Aorta (tissue), 5 donors: ENCODE results near the gene LRRTM1. TPM values are rescaled to one million over a fixed set of nuclear protein-coding genes. Genes with fewer than 3 reads are reported as not detected.

Experiments used
- ATAC-seq: fragments of 200-7000 bp; cut with Tn5 transposase; one replicate; pipeline ENCODE4 v1.9.1; 2022; ENCODE audit warnings: moderate library complexity; ENCODE audit not compliant: low FRiP score
- DNase-seq, 2 donors: peaks; one replicate each; pipeline ENCODE4 v3.0.0-alpha.2; 2020
- H3K27ac ChIP-seq, 2 donors: one replicate each; pipeline ENCODE4 v1.5.1; 2013; ENCODE audit warnings: low read length in 2 of 2, mild to moderate bottlenecking in 2 of 2, moderate library complexity in 2 of 2, control low read depth in 1 of 2, inconsistent platforms in 1 of 2, low read depth in 1 of 2
- H3K27me3 ChIP-seq, 2 donors: one replicate each; pipeline ENCODE4 v1.6.1; 2013; ENCODE audit warnings: control low read depth in 1 of 2, low read length in 1 of 2, mild to moderate bottlenecking in 1 of 2, moderate library complexity in 1 of 2; ENCODE audit not compliant: insufficient read depth in 2 of 2, control insufficient read depth in 1 of 2
- H3K36me3 ChIP-seq, 2 donors: one replicate each; pipeline ENCODE4 v1.6.1; 2013; ENCODE audit warnings: control low read depth in 1 of 2, low read length in 1 of 2, mild to moderate bottlenecking in 1 of 2; ENCODE audit not compliant: insufficient read depth in 2 of 2, control insufficient read depth in 1 of 2
- H3K4me1 ChIP-seq, 2 donors: one replicate each; pipeline ENCODE4 v1.6.1; 2013; ENCODE audit warnings: low read length in 2 of 2, control low read depth in 1 of 2, mild to moderate bottlenecking in 1 of 2, moderate library complexity in 1 of 2; ENCODE audit not compliant: insufficient read depth in 2 of 2, control insufficient read depth in 1 of 2
- H3K4me3 ChIP-seq, 2 donors: one replicate each; pipeline ENCODE4 v1.5.1; 2013; ENCODE audit warnings: low read length in 2 of 2, control low read depth in 1 of 2, mild to moderate bottlenecking in 1 of 2
- H3K9me3 ChIP-seq: one replicate; pipeline ENCODE4 v1.6.1; 2013; ENCODE audit warnings: mild to moderate bottlenecking, low read length; ENCODE audit not compliant: control insufficient read depth
- WGBS, 2 donors: extraction: QIAGEN DNeasy Blood & Tissue Kit; methylation state at CpG; one replicate each; pipeline ENCODE4 v1.1.7; 2013; 5-methylcytosine and 5-hydroxymethylcytosine counted together
- intact Hi-C, 2 donors: fragments of 100-400 bp; cut with DNase I; formaldehyde crosslinking; loops; one replicate each; pipeline versions ENCODE4 v1.14.2 to v1.15.0; 2022
- long read RNA-seq, 2 donors: library from polyadenylated mRNA; unstranded; transcript quantifications; one replicate each; pipeline ENCODE4 v2.0.0, GENCODE V29; 2020 to 2021
- polyA plus RNA-seq, 2 donors: library from polyadenylated mRNA; stranded (reverse); fragments of 200-250 nt; gene quantifications; one replicate each; pipeline ENCODE4 v1.2.3, GENCODE V29; 2013
- total RNA-seq, 2 donors: library from RNA; stranded (reverse); fragmentation: NEBNext Ultra II Directional; extraction: Animal tissue kit (Norgen Biotek cat#: 25700); gene quantifications; one replicate each; pipeline ENCODE4 v1.2.1, GENCODE V29; 2021
- donor health status: healthy with polysubstance abuse.
- donor health status: Bipolar disorder and iron deficiency.
- donor health status: DM: no; HTN: no; CAD: no.
- donor health status: DM: no; HTN: no; CAD: no.
- donor health status: DM: yes; HTN: yes; CAD: no.

Gene LRRTM1
- total RNA-seq (under 1 TPM; 0.19 to 0.39 TPM), polyA plus RNA-seq (not detected)
- long read RNA-seq, donor 1 = 0 reads
- long read RNA-seq, donor 2 = 0 reads

GRCh38 chr2:80303909-80304837, at the start of gene LRRTM1:
Gene LRRTM1 (minus strand): TSS chr2:80304752. CDS start chr2:80303819, 933 bp downstream.
- DNase-seq = no peak
- H3K27ac ChIP-seq = no peak within 1 kb of the TSS
- WGBS, 2 donors = 1% methylated on average over 62 to 64 of the region's 64 CpGs
- H3K4me3 ChIP-seq = no peak within 1 kb of the TSS
- H3K36me3 ChIP-seq = no peaks in the 10 kb centered on the region
- H3K9me3 ChIP-seq = no peaks in the 10 kb centered on the region
- no peaks in the 10 kb centered on the region for H3K27me3 ChIP-seq
- H3K4me1 ChIP-seq = no peaks in the 10 kb centered on the region
- intact Hi-C loops = no loop called here
- ATAC-seq = no peak

GRCh38 chr2:80351231-80351630, 46.7 kb upstream of the LRRTM1 start:
- whole genome bisulfite sequencing, 2 donors = 76 to 82% methylated on average over 3 of the region's 3 CpGs
- DNase-seq (no peak), ATAC-seq (no peak)
- no peaks in the 10 kb centered on the region for H3K36me3 ChIP-seq
- H3K4me1 ChIP-seq = no peaks in the 10 kb centered on the region
- no peaks in the 10 kb centered on the region for H3K27me3 ChIP-seq
- no peak overlapping the region for H3K4me3 ChIP-seq
- intact Hi-C loops = no loop called here
- H3K9me3 ChIP-seq = no peaks in the 10 kb centered on the region
- H3K27ac ChIP-seq = no peak overlapping the region

GRCh38 chr2:80348953-80349352, 44.4 kb upstream of the LRRTM1 start:
- Histone ChIP-seq H3K36me3 (no peaks in the 10 kb centered on the region), H3K27ac (no peak overlapping the region), H3K9me3 (no peaks in the 10 kb centered on the region), H3K27me3 (no peaks in the 10 kb centered on the region), H3K4me3 (no peak overlapping the region), H3K4me1 (no peaks in the 10 kb centered on the region)
- ATAC-seq = no peak
- intact Hi-C loops = no loop called here
- no peak for DNase-seq

GRCh38 chr2:80348078-80348477, 43.5 kb upstream of the LRRTM1 start:
- DNase-seq = no peak
- Histone ChIP-seq H3K4me3 (no peak overlapping the region), H3K9me3 (no peaks in the 10 kb centered on the region), H3K27me3 (no peaks in the 10 kb centered on the region), H3K36me3 (no peaks in the 10 kb centered on the region), H3K27ac (no peak overlapping the region), H3K4me1 (no peaks in the 10 kb centered on the region)
- intact Hi-C loops = no loop called here
- WGBS, 2 donors = 51 to 67% methylated on average over 1 of the region's 1 CpG
- no peak for ATAC-seq

GRCh38 chr2:80340022-80340421, 35.5 kb upstream of the LRRTM1 start:
- intact Hi-C loops = no loop called here
- 51 to 66% methylated on average over 3 of the region's 3 CpGs for WGBS, 2 donors
- Histone ChIP-seq H3K27ac (no peak overlapping the region), H3K9me3 (no peaks in the 10 kb centered on the region), H3K27me3 (no peaks in the 10 kb centered on the region), H3K4me3 (no peak overlapping the region), H3K36me3 (no peaks in the 10 kb centered on the region), H3K4me1 (no peaks in the 10 kb centered on the region)
- no peak for DNase-seq
- no peak for ATAC-seq

- no peak overlapping the region for H3K27ac ChIP-seq
- no peaks in the 10 kb centered on the region for H3K9me3 ChIP-seq
- intact Hi-C loops = no loop called here
- H3K36me3 ChIP-seq = no peaks in the 10 kb centered on the region
- no peaks in the 10 kb centered on the region for H3K4me1 ChIP-seq
- no peak overlapping the region for H3K4me3 ChIP-seq
- H3K27me3 ChIP-seq = no peaks in the 10 kb centered on the region
- ATAC-seq = no peak
- WGBS, 2 donors = 63 to 72% methylated on average over 2 of the region's 2 CpGs
- DNase-seq = no peak
Observed at GRCh38 chr2:80338794-80339193, 34.2 kb upstream of the LRRTM1 start.

- no peak for ATAC-seq
- no peaks in the 10 kb centered on the region for H3K36me3 ChIP-seq
- H3K27me3 ChIP-seq = no peaks in the 10 kb centered on the region
- WGBS, 2 donors = 87 to 89% methylated on average over 1 of the region's 1 CpG
- no peaks in the 10 kb centered on the region for H3K4me1 ChIP-seq
- no peak overlapping the region for H3K4me3 ChIP-seq
- intact Hi-C loops = no loop called here
- no peaks in the 10 kb centered on the region for H3K9me3 ChIP-seq
- no peak overlapping the region for H3K27ac ChIP-seq
- no peak for DNase-seq
Observed at GRCh38 chr2:80335411-80335810, 30.9 kb upstream of the LRRTM1 start.

- intact Hi-C loops = no loop called here
- no peak overlapping the region for H3K27ac ChIP-seq
- no peak for DNase-seq
- 84 to 87% methylated on average over 5 of the region's 5 CpGs for WGBS, 2 donors
- ATAC-seq = no peak
- no peaks in the 10 kb centered on the region for H3K4me1 ChIP-seq
- H3K36me3 ChIP-seq = no peaks in the 10 kb centered on the region
- no peaks in the 10 kb centered on the region for H3K9me3 ChIP-seq
- no peak overlapping the region for H3K4me3 ChIP-seq
- H3K27me3 ChIP-seq = no peaks in the 10 kb centered on the region
Observed at GRCh38 chr2:80333886-80334285, 29.3 kb upstream of the LRRTM1 start.
